ENCODE results near the gene UBE2D1. TPM values are rescaled to one million over a fixed set of nuclear protein-coding genes. Genes with fewer than 3 reads are reported as not detected.

The UBE2D1 gene
- total and polyA plus RNA-seq, 2 of the 13 experiments (the other 11 are each of a cell fraction or from before 2014, with no cell fraction given), result 6.2 to 13.8 TPM

GRCh38 chr10:58299580-58299979 lies 35.2 kb upstream of the UBE2D1 start:
- Histone ChIP-seq H3K4me3 (replicated peaks in 1 of 3; ENCODE audit: insufficient read depth in 1 of 3, low read depth in 2 of 3, low read length in 3 of 3) (peak overlapping the region in 2 of 3 experiments; percentile 13 to 29; a peak in 2 of 6 replicates), H4K20me1 (ENCODE audit: insufficient read depth, low read length) (no peaks in the 10 kb centered on the region), H3K36me3 (replicated peaks in 1 of 2; ENCODE audit: control insufficient read depth in 1 of 2, insufficient read depth in 2 of 2, low read length in 2 of 2) (no peaks in the 10 kb centered on the region), H3K9me3 (ENCODE audit: low read length) (no peaks in the 10 kb centered on the region), H3K4me2 (ENCODE audit: low read depth, low read length) (peak overlapping the region; percentile 57), H3K79me2 (ENCODE audit: insufficient read depth, low read length) (no peaks in the 10 kb centered on the region), H3K27ac (ENCODE audit: extremely low read length, insufficient read depth, low read length) (no peak overlapping the region), H2AFZ (ENCODE audit: low read length) (no peak overlapping the region), H3K4me1 (ENCODE audit: insufficient read depth, low read length) (peaks cover 31% of the 10 kb centered on the region), H3K9ac (ENCODE audit: insufficient read depth, low read depth, low read length) (no peak overlapping the region), H3K27me3 (ENCODE audit: control insufficient read depth in 1 of 2, insufficient read depth in 2 of 2, low read length in 2 of 2) (no peaks in the 10 kb centered on the region)
- POLR2A ChIA-PET, result interaction anchor here (0.8 to 1.9 kb wide), 2 partner anchors 85 to 119 kb away, joined by 3 to 10 read pairs; partner anchors contain the start of gene TFAM
- FAIRE-seq (peak; percentile 90), ATAC-seq (peak; percentile 99), DNase-seq (ENCODE audit: low spot score) (peak; percentile 71)
- intact Hi-C loops (cut with micrococcal nuclease; ENCODE audit: unreplicated experiment) (loop anchor here (1.0 kb wide), 2 partner anchors 36 to 86 kb away; partner anchors contain the start of genes TFAM and UBE2D1), in situ Hi-C loops (cut with HindIII; ENCODE audit: extremely low pct_ligation_motif_present, low pct_unique_long_range_greater_than_20kb) (no loop called here)
- CTCF ChIA-PET (ENCODE audit: low intra/inter-chr PET ratio, low total read pairs), result interaction anchor here (2.5 kb wide), 1 partner anchor 85 kb away, joined by 34 read pairs; the partner anchor contains the start of gene TFAM
- no TSS peak for BruUV-seq (replicated peaks)
- 7% methylated on average over 4 of the region's 4 CpGs for WGBS (ENCODE audit: low lambda C conversion rate)
- TF ChIP-seq RAD21 (CRISPR knock-in tag; IDR thresholded peaks at IDR 0.05), result peak; percentile 70
- TF ChIP-seq DRAP1 (CRISPR knock-in tag; IDR thresholded peaks at IDR 0.05), result 0 out of 2 replicates have a peak, but pooled peaks have one; percentile 37
- peak; percentile 60 for TF ChIP-seq ARID3A (IDR thresholded peaks at IDR 0.05; ENCODE audit: low read depth, low read length)
- TF ChIP-seq ZFP36L2 (CRISPR knock-in tag; IDR thresholded peaks at IDR 0.05), result no peak
- peak; percentile 88 for TF ChIP-seq SMC3 (IDR thresholded peaks at IDR 0.05; ENCODE audit: low read length)
- TF ChIP-seq THAP11 (CRISPR knock-in tag; IDR thresholded peaks at IDR 0.05), result 0 out of 2 replicates have a peak, but pooled peaks have one; percentile 28
- 0 out of 2 replicates have a peak, but pooled peaks have one; percentile 16 for TF ChIP-seq SOX5 (CRISPR knock-in tag; IDR thresholded peaks at IDR 0.05; ENCODE audit: borderline replicate concordance)
- no peak for TF ChIP-seq SIX1 (CRISPR knock-in tag; IDR thresholded peaks at IDR 0.05; ENCODE audit: borderline replicate concordance)
- peak in 1 of 2 experiments; percentile 25; a peak in 1 of 4 replicates for TF ChIP-seq KLF16 (CRISPR knock-in tag; IDR thresholded peaks at IDR 0.05)
- peak; percentile 71 for TF ChIP-seq HNF4A (CRISPR knock-in tag; IDR thresholded peaks at IDR 0.05)
- peak; percentile 32; the same call in 1 of the 2 replicates for TF ChIP-seq BHLHE40 (IDR thresholded peaks at IDR 0.05; ENCODE audit: low read length)
- no peak for TF ChIP-seq ZNF335 (CRISPR knock-in tag; IDR thresholded peaks at IDR 0.05)
- no peak for TF ChIP-seq E2F5 (CRISPR knock-in tag; conservative IDR thresholded peaks at IDR 0.05)
- 0 out of 2 replicates have a peak, but pooled peaks have one; percentile 22 for TF ChIP-seq PPARG (CRISPR knock-in tag; conservative IDR thresholded peaks at IDR 0.05)
- peak; percentile 74; the same call in 1 of the 2 replicates for TF ChIP-seq MIXL1 (CRISPR knock-in tag; IDR thresholded peaks at IDR 0.05)
- no peak for TF ChIP-seq CREB1 (IDR thresholded peaks at IDR 0.05)
- peak; percentile 28; the same call in 1 of the 2 replicates for TF ChIP-seq CREB1 (CRISPR knock-in tag; IDR thresholded peaks at IDR 0.05)
- TF ChIP-seq ARID5B (CRISPR knock-in tag; IDR thresholded peaks at IDR 0.05), result 0 out of 2 replicates have a peak, but pooled peaks have one; percentile 22

Data from HepG2 (cell line).